Measurements from ENCODE around the gene SFTA2. TPM values are rescaled to one million over a fixed set of nuclear protein-coding genes. Genes with fewer than 3 reads are reported as not detected.

SFTA2 gene
- total and polyA plus RNA-seq, 10 of the 15 experiments (the other 5 are each of a cell fraction or from before 2014, with no cell fraction given), result 0.15 to 0.92 (median 0.33) TPM; not detected in 4

DNA sequence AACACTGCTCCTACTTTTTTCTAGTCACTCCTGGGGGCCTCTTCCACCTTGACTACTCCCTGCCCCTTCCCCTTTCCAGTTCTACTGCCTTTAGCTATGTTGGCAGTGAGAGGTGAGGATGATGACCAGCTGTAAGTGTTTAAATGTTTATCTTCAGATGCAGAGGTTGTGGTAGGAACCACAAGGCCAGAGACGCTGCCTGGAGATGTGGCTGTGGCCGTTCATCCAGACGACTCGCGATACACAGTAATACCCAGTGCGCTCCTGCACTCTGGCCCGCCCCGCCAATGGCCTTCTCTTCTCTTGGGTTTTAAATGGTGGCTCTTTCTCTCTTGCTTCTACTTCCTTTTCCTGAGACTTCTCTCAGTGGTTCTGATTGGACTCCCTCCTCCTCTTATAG lies 13.3 kb downstream of the SFTA2 start:
- in situ Hi-C loops (cut with MboI), result loop anchor here (5.0 kb wide), 1 partner anchor 159 kb away; no protein-coding TSS in a partner anchor
- no peak for ATAC-seq
- TF ChIP-seq ZBED1 (IDR thresholded peaks at IDR 0.05; ENCODE audit: borderline replicate concordance) (no peak), FOS (IDR thresholded peaks at IDR 0.05; ENCODE audit: borderline replicate concordance, extremely low read depth, insufficient read length) (no peak), IKZF2 (IDR thresholded peaks at IDR 0.05) (no peak), DPF2 (IDR thresholded peaks at IDR 0.05) (no peak), PAX5 (IDR thresholded peaks at IDR 0.05; ENCODE audit: borderline replicate concordance, low read depth, low read length) (no peak), CBFB (IDR thresholded peaks at IDR 0.05; ENCODE audit: low read depth) (no peak), CHD2 (IDR thresholded peaks at IDR 0.05; ENCODE audit: borderline replicate concordance, low read depth, low read length) (no peak), EGR1 (IDR thresholded peaks at IDR 0.05; ENCODE audit: borderline replicate concordance in 1 of 2, low read depth in 2 of 2, low read length in 2 of 2) (no peak), NFYA (IDR thresholded peaks at IDR 0.05; ENCODE audit: borderline replicate concordance, low read depth, low read length) (no peak), MEF2A (IDR thresholded peaks at IDR 0.05; ENCODE audit: insufficient read depth, low read depth, low read length) (no peak), YBX1 (IDR thresholded peaks at IDR 0.05) (no peak), ETV6 (conservative IDR thresholded peaks at IDR 0.05 in 1 of 2, IDR thresholded peaks at IDR 0.05 in 1 of 2; ENCODE audit: borderline replicate concordance in 1 of 2, low read depth in 1 of 2) (no peak), SP1 (IDR thresholded peaks at IDR 0.05; ENCODE audit: low read depth, low read length) (no peak), LARP7 (IDR thresholded peaks at IDR 0.05) (no peak), JUND (IDR thresholded peaks at IDR 0.05; ENCODE audit: low read depth, low read length) (no peak), POLR2A (IDR thresholded peaks at IDR 0.05; ENCODE audit: low read depth, low read length) (no peak)
- TF ChIP-seq, protein P1, sequence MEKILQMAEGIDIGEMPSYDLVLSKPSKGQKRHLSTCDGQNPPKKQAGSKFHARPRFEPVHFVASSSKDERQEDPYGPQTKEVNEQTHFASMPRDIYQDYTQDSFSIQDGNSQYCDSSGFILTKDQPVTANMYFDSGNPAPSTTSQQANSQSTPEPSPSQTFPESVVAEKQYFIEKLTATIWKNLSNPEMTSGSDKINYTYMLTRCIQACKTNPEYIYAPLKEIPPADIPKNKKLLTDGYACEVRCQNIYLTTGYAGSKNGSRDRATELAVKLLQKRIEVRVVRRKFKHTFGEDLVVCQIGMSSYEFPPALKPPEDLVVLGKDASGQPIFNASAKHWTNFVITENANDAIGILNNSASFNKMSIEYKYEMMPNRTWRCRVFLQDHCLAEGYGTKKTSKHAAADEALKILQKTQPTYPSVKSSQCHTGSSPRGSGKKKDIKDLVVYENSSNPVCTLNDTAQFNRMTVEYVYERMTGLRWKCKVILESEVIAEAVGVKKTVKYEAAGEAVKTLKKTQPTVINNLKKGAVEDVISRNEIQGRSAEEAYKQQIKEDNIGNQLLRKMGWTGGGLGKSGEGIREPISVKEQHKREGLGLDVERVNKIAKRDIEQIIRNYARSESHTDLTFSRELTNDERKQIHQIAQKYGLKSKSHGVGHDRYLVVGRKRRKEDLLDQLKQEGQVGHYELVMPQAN (conservative IDR thresholded peaks at IDR 0.05), result no peak
- TF ChIP-seq, protein P2, sequence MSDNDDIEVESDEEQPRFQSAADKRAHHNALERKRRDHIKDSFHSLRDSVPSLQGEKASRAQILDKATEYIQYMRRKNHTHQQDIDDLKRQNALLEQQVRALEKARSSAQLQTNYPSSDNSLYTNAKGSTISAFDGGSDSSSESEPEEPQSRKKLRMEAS (IDR thresholded peaks at IDR 0.05; ENCODE audit: low read depth, low read length), result no peak
- TF ChIP-seq, protein P3, sequence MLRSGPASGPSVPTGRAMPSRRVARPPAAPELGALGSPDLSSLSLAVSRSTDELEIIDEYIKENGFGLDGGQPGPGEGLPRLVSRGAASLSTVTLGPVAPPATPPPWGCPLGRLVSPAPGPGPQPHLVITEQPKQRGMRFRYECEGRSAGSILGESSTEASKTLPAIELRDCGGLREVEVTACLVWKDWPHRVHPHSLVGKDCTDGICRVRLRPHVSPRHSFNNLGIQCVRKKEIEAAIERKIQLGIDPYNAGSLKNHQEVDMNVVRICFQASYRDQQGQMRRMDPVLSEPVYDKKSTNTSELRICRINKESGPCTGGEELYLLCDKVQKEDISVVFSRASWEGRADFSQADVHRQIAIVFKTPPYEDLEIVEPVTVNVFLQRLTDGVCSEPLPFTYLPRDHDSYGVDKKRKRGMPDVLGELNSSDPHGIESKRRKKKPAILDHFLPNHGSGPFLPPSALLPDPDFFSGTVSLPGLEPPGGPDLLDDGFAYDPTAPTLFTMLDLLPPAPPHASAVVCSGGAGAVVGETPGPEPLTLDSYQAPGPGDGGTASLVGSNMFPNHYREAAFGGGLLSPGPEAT (IDR thresholded peaks at IDR 0.05; ENCODE audit: low read depth), result no peak
- ChIA-PET CTCF (interaction anchor here (0.6 to 9.3 kb wide), 7 partner anchors 37 to 377 kb away, joined by 3 to 119 read pairs (median 5); no protein-coding TSS in a partner anchor), POLR2A (no interaction called here), SMC1A (ENCODE audit: uncharacterized antibody, unreplicated experiment) (interaction anchor here (1.0 to 7.9 kb wide), 5 partner anchors 88 to 169 kb away, joined by 3 to 141 read pairs (median 4); no protein-coding TSS in a partner anchor), RAD21 (ENCODE audit: unreplicated experiment) (no interaction called here)
- 99% methylated on average over 8 of the region's 8 CpGs for WGBS (ENCODE audit: insufficient coverage, insufficient replicate concordance, low lambda C conversion rate, missing lambda C conversion rate)
- H3K9me3 ChIP-seq (replicated peaks; ENCODE audit: control insufficient read depth, insufficient read depth, low read length), result no peaks in the 10 kb centered on the region
- peaks cover 3% of the 10 kb centered on the region; the same call in 1 of the 2 replicates for H3K4me1 ChIP-seq (ENCODE audit: control insufficient read depth, insufficient read depth, low read length)
- H3K4me2 ChIP-seq (ENCODE audit: control insufficient read depth, insufficient read depth), result no peak overlapping the region
- DNase-seq (ENCODE audit: low read depth, low spot score), result no peak
- no peak overlapping the region for H3K9ac ChIP-seq (ENCODE audit: control insufficient read depth, insufficient read depth, low read length)
- H3K79me2 ChIP-seq (ENCODE audit: control insufficient read depth, insufficient read depth, low read length), result peaks cover 9% of the 10 kb centered on the region
- H3K4me3 ChIP-seq, result no peak overlapping the region
- FAIRE-seq, result no peak
- BruUV-seq (replicated peaks), result no TSS peak
- no peaks in the 10 kb centered on the region for H3K27me3 ChIP-seq (replicated peaks in 1 of 2; ENCODE audit: control insufficient read depth in 2 of 2, insufficient read depth in 2 of 2, low read length in 1 of 2)
- no peak overlapping the region for H3K27ac ChIP-seq (ENCODE audit: control insufficient read depth, insufficient read depth)
- H2AFZ ChIP-seq (ENCODE audit: control insufficient read depth, low read depth, low read length), result no peak overlapping the region
- H3K36me3 ChIP-seq (ENCODE audit: control insufficient read depth in 2 of 2, insufficient read depth in 2 of 2, low read length in 1 of 2), result peaks cover 15 to 21% of the 10 kb centered on the region in 2 experiments; a peak in 3 of 4 replicates
- intact Hi-C loops (cut with micrococcal nuclease; ENCODE audit: unreplicated experiment), result loop anchor here (5.0 kb wide), 1 partner anchor 164 kb away; no protein-coding TSS in a partner anchor
- H4K20me1 ChIP-seq (ENCODE audit: control insufficient read depth, insufficient read depth), result no peaks in the 10 kb centered on the region
